ENCODE results near the gene PBX2.

GRCh38 chr6:32147401-32148132 lies 42.4 kb downstream of the PBX2 start:
- no peak for TF ChIP-seq CTCF (IDR thresholded peaks at IDR 0.05; ENCODE audit: low read depth, low read length, poor library complexity, severe bottlenecking)
- TF ChIP-seq EZH2phosphoT487 (IDR thresholded peaks at IDR 0.05; ENCODE audit: borderline replicate concordance, low read length) = no peak

Measured in DOHH2 (cell line).